Endothelial cell of umbilical vein (primary cell): ENCODE measurements around the gene MAML1. TPM values are rescaled to one million over a fixed set of nuclear protein-coding genes. Genes with fewer than 3 reads are reported as not detected.
"Not testable (repeated sequence)": the region's sequence is repeated elsewhere in the genome, so short reads cannot be mapped to it uniquely, and the experiment has no call there.

Source experiments
- BruUV-seq: library from RNA; stranded (reverse); fragments of 400-500 nt; replicated peaks from 2 replicates; lab custom pipeline; 2021; lab: Mats Ljungman, UMichigan
- CTCF ChIA-PET: fragments of 300-600, 350-600 bp; sonication (Branson Sonifier 250); formaldehyde crosslinking; loops from one replicate; lab custom pipeline; 2021; ENCODE audit warnings: antibody characterized with exemption, inconsistent platforms; lab: Charles Lee
- POLR2A ChIA-PET: fragments of 300-600, 350-600 bp; sonication (Branson Sonifier 250); formaldehyde crosslinking; loops from one replicate; lab custom pipeline; 2021; ENCODE audit warnings: antibody characterized with exemption, inconsistent platforms; lab: Charles Lee
- DNase-seq: peaks from one replicate; pipeline ENCODE4 v3.0.0-alpha.2; 2011; ENCODE audit warnings: low read depth, low spot score
- FAIRE-seq: peaks from 2 replicates; lab custom pipeline; 2011; peaks lifted over from hg19 to GRCh38; lab: Jason Lieb, UNC
- H2AFZ ChIP-seq: 2 replicates; pipeline ENCODE4 v1.6.0; 2012; ENCODE audit warnings: low read depth, low read length, control low read depth, inconsistent platforms
- H3K27ac ChIP-seq: 2 replicates; pipeline ENCODE4 v1.5.1; 2011; ENCODE audit warnings: low read depth, mild to moderate bottlenecking, control low read depth, low read length, moderate library complexity; ENCODE audit not compliant: insufficient read depth
- H3K27me3 ChIP-seq, 2 experiments: 2 replicates each; pipeline versions ENCODE4 v1.6.0 to v1.6.1; 2011; ENCODE audit warnings: low read length in 2 of 2, mixed read lengths in 1 of 2; ENCODE audit not compliant: control insufficient read depth in 2 of 2, insufficient read depth in 2 of 2
- H3K36me3 ChIP-seq, 2 experiments: 2 replicates in 1 of 2; 3 replicates in 1 of 2; pipeline ENCODE4 v1.5.1; 2011; ENCODE audit warnings: low read length in 2 of 2, mild to moderate bottlenecking in 1 of 2, moderate library complexity in 1 of 2; ENCODE audit not compliant: control insufficient read depth in 2 of 2, insufficient read depth in 2 of 2; ENCODE audit errors: extremely low read depth in 1 of 2
- H3K4me1 ChIP-seq: 3 replicates; pipeline ENCODE4 v1.5.1; 2011; ENCODE audit warnings: mild to moderate bottlenecking, low read length; ENCODE audit not compliant: control insufficient read depth, insufficient read depth; ENCODE audit errors: extremely low read depth
- H3K4me2 ChIP-seq: 2 replicates; pipeline ENCODE4 v1.6.1; 2011; ENCODE audit warnings: low read length, control low read depth, mixed read lengths; ENCODE audit not compliant: insufficient read depth
- H3K4me3 ChIP-seq, 3 experiments: fragments of 200-600 bp in 1 of 3; sonication (generic), shearing (Covaris generic) in 1 of 3; replicated peaks in 1 of 3; 2 replicates each; pipeline ENCODE4 v1.5.1; 2011 to 2016; ENCODE audit warnings: control low read depth in 3 of 3, low read length in 3 of 3, mild to moderate bottlenecking in 2 of 3, inconsistent platforms in 1 of 3, low read depth in 1 of 3, moderate library complexity in 1 of 3; ENCODE audit not compliant: insufficient read depth in 1 of 3
- H3K79me2 ChIP-seq: 2 replicates; pipeline ENCODE4 v1.6.0; 2012; ENCODE audit warnings: low read length, inconsistent platforms; ENCODE audit not compliant: control insufficient read depth, insufficient read depth
- H3K9ac ChIP-seq: replicated peaks from 2 replicates; pipeline ENCODE3; 2011; ENCODE audit warnings: low read length, control low read depth; ENCODE audit not compliant: insufficient read depth; ENCODE audit errors: extremely low read depth
- H3K9me1 ChIP-seq: replicated peaks from 3 replicates; pipeline ENCODE4 v1.6.0; 2011; ENCODE audit warnings: mild to moderate bottlenecking, low read length; ENCODE audit not compliant: control insufficient read depth, insufficient read depth; ENCODE audit errors: extremely low read depth
- H3K9me3 ChIP-seq: replicated peaks from 2 replicates; pipeline ENCODE4 v1.5.1; 2012; ENCODE audit warnings: low read length, inconsistent platforms; ENCODE audit not compliant: control insufficient read depth, insufficient read depth
- H4K20me1 ChIP-seq: replicated peaks from 2 replicates; pipeline ENCODE3; 2011; ENCODE audit warnings: mild to moderate bottlenecking, low read length; ENCODE audit not compliant: control insufficient read depth, insufficient read depth; ENCODE audit errors: extremely low read depth
- EZH2 ChIP-seq: IDR thresholded peaks from 2 replicates; pipeline ENCODE4 v1.6.1; 2012; ENCODE audit warnings: borderline replicate concordance, low read depth, mild to moderate bottlenecking, moderate library complexity, low read length, inconsistent platforms; ENCODE audit not compliant: severe bottlenecking
- FOS ChIP-seq: IDR thresholded peaks from 2 replicates; pipeline ENCODE4 v1.6.1; 2011; ENCODE audit warnings: mild to moderate bottlenecking, low read length, moderate library complexity, borderline replicate concordance; ENCODE audit not compliant: insufficient read depth
- JUN ChIP-seq: IDR thresholded peaks from 2 replicates; pipeline ENCODE4 v1.6.1; 2011; ENCODE audit warnings: borderline replicate concordance, low read depth; ENCODE audit not compliant: insufficient read length, insufficient read depth
- MAX ChIP-seq: IDR thresholded peaks from 2 replicates; pipeline ENCODE4 v1.6.1; 2011; ENCODE audit not compliant: insufficient read depth, insufficient read length
- MYC ChIP-seq: IDR thresholded peaks from one replicate; pipeline ENCODE4 v1.6.1; 2011; ENCODE audit warnings: mild to moderate bottlenecking, low read depth, low read length
- POLR2A ChIP-seq: IDR thresholded peaks from 2 replicates; pipeline ENCODE4 v1.6.1; 2012; ENCODE audit warnings: low read depth, mild to moderate bottlenecking, control low read depth, low read length
- POLR2AphosphoS5 ChIP-seq: IDR thresholded peaks from 2 replicates; pipeline ENCODE4 v1.6.1; 2012; ENCODE audit warnings: low read depth, mild to moderate bottlenecking, control low read depth, low read length, moderate library complexity; ENCODE audit not compliant: insufficient read depth
- dilution Hi-C: fragments of 300-500 bp; cut with MboI; formaldehyde crosslinking; loops from one replicate; pipeline ENCODE4 v1.15.0; 2019; ENCODE audit warnings: low sequenced_read_pairs; ENCODE audit not compliant: extremely low pct_ligation_motif_present
- intact Hi-C: fragments of 100-400 bp; cut with micrococcal nuclease; formaldehyde crosslinking; loops from one replicate; pipeline ENCODE4 v1.10.0; 2022
- polyA plus RNA-seq, 4 experiments: library from polyadenylated mRNA; depleted of rRNA in 3 of 4; stranded (reverse) in 3 of 4; unstranded in 1 of 4; fragments of >200 nt; gene quantifications; 2 replicates each; pipeline versions ENCODE4 v1.2.1 to v1.2.3, GENCODE V29; 2011 to 2012; ENCODE audit warnings: missing spikeins in 1 of 4
- total RNA-seq: library from RNA; stranded (reverse); gene quantifications from 2 replicates; pipeline ENCODE4 v1.2.3, GENCODE V29; 2021

The MAML1 gene
- total and polyA plus RNA-seq, 2 donors (not counting 3 experiments of a cell fraction or from before 2014, with no cell fraction given) = 12.4 to 29.0 TPM

GRCh38 chr5:179738742-179739141, 6.1 kb downstream of the MAML1 start:
- Histone ChIP-seq H3K4me1 (peaks cover 13% of the 10 kb centered on the region), H3K36me3 (no peaks in the 10 kb centered on the region), H3K27me3 (no peaks in the 10 kb centered on the region), H2AFZ (no peak overlapping the region), H3K27ac (no peak overlapping the region), H3K4me3 (no peak overlapping the region), H3K9ac (no peak overlapping the region), H3K79me2 (peaks cover 91% of the 10 kb centered on the region), H3K9me1 (no peaks in the 10 kb centered on the region), H3K9me3 (no peaks in the 10 kb centered on the region), H3K4me2 (no peak overlapping the region), H4K20me1 (peaks cover 2% of the 10 kb centered on the region)
- intact Hi-C loops (loop anchor here (1.0 kb wide), 1 partner anchor 30 kb away; no protein-coding TSS in a partner anchor), dilution Hi-C loops (no loop called here)
- CTCF ChIA-PET = interaction anchor here (1.2 to 2.1 kb wide), 4 partner anchors 17 to 236 kb away, joined by 3 to 11 read pairs (median 3); no protein-coding TSS in a partner anchor
- DNase-seq = no peak
- TF ChIP-seq POLR2A (no peak), MYC (no peak), EZH2 (no peak), MAX (no peak), JUN (no peak), FOS (no peak), POLR2AphosphoS5 (no peak)
- POLR2A ChIA-PET = interaction anchor here (0.5 kb wide), 1 partner anchor 113 kb away, joined by 5 read pairs; no protein-coding TSS in a partner anchor
- no TSS peak for BruUV-seq
- FAIRE-seq = no peak

GRCh38 chr5:179744106-179744505, 11.5 kb downstream of the MAML1 start:
- intact Hi-C loops, H3K9me1 ChIP-seq, H3K9me3 ChIP-seq, H4K20me1 ChIP-seq, H3K4me2 ChIP-seq, DNase-seq, H3K27ac ChIP-seq, BruUV-seq, FAIRE-seq, H2AFZ ChIP-seq, dilution Hi-C loops, H3K36me3 ChIP-seq, H3K9ac ChIP-seq, H3K4me3 ChIP-seq, H3K27me3 ChIP-seq, H3K4me1 ChIP-seq: not testable (repeated sequence)
- POLR2A ChIA-PET = interaction anchor here (1.0 kb wide), 1 partner anchor 12 kb away, joined by 3 read pairs; the partner anchor contains the start of gene MAML1
- CTCF ChIA-PET = interaction anchor here (0.9 to 1.9 kb wide), 2 partner anchors 18 to 21 kb away, joined by 3 to 4 read pairs; no protein-coding TSS in a partner anchor
- H3K79me2 ChIP-seq = peaks cover 70% of the 10 kb centered on the region
